Measurements from ENCODE around the gene NADSYN1.
"Not testable (repeated sequence)": the region's sequence is repeated elsewhere in the genome, so short reads cannot be mapped to it uniquely, and the experiment has no call there.

NADSYN1 gene

DNA sequence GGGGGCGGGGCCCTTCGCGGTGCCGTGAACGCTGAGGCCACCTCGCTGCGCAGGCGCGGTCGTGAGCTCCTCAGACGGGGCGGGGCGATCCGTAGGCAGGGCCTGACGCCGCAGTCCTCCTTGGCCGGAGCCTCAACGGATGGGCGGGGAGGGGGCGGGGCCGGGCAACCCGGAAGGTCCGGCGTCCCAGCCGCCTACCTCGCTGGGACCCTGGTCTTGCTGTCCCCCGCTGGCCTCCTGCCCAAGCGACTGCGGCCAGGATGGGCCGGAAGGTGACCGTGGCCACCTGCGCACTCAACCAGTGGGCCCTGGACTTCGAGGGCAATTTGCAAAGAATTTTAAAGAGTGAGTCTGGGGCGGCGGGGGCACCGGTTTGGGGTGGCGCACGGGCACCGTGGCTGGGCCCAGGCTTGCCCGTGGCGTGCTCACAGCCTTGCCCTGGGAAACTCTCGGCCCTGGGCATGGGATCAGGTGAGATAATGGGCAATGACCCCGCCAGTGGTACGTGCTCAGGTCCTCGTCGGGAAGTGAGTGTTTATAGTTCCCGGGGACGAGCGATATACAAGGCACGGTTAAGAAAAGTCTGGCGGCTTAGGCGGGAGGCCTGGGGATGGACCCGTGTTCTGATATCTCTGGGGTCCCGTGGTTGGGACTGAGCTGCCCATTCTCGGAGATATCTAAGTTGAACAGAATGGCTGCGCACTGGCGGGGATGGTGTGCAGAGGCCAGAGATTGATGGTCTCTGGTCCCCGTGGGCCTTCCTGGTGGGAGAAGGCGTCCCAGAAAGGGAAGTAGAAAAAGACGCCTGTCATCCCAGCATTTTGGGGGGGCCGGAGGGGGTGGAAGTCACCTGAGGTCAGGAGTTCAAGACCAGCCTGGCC, at the start of gene NADSYN1:
TSS of gene NADSYN1 (plus strand) at position 167 of the 881 bp plus-strand sequence. CDS start at position 261, 94 bp downstream.
- peak; percentile 76 for DNase-seq (ENCODE audit: low read depth, low spot score)

DNA sequence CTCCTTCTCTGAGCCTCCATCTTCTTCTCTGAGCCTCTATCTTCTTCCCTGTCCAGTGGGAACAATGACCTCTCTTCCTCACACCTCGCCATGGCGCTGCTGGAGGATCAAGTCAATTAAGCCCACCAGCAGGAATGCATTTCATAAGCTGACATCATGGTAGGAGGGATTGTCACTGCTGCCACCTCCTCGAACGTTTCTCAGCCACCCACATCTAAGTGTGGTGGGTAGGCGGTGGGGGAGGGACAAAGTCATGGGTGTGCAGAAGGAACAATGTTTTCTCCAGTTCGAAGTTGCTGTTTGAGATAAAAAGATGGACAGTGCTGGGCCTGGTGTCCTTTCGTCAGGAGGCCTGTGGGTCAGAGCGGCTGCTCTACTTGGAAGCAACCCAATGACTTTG, 48.8 kb upstream of the NADSYN1 start:
- DNase-seq (ENCODE audit: low read depth, low spot score) = no peak

DNA sequence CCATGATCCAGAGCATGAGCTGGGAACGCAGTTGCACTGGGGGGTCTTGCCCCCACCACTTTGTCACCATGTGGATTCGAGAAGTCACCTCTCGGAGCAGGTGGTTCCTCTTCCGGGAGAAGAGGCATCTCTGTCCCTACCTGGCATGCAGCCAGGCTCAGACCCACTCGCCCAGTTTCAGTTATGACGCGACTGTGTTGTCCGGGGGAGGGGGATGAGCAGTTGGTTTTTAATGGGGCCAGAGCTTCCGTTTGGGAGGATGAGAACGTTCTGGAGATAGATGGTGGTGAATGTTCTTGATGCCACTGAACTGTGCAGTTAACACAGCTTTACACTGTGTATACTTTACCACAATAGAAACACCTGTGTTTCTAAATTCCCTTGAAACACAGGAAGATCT, 46.3 kb upstream of the NADSYN1 start:
- DNase-seq (ENCODE audit: low read depth, low spot score) = no peak

DNA sequence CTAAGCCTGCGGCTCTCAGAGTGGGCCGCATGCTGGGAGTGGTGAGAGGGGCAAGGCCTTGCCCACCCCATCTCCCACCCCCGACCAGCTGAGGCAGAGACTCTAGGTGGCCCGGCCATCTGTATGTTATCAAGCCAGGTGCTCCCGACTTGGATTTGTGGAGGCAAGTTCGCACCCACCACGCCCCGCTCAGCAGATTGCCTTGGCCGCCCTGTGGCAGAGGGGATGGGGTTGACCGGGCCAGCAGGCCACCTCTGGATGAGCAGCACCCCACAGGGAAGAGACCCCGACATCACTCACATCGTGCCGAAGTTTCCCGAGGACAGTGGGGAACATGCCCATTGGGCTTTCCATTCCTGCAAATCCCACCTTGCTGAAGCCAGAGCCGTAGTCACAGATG, 45.6 kb upstream of the NADSYN1 start:
- no peak for DNase-seq (ENCODE audit: low read depth, low spot score)

DNA sequence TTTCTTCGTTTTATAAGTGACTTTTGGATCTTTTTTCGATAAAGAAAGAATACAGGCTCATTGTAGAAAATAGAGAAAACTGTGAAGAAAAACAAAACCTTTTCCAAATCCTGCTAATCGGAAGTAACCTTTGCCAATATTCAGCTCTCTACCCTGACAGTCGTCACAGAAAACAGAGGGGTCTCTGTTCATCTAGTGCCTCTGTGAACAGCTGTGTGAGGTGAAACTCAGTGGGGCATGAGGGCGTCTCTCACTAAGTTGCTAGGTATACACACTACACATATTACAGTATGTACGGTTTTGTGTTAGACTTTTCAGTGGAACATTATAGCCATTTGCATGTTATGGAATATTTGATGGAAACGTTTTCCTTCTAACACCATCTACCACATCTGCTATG, 44.2 kb upstream of the NADSYN1 start:
- no peak for DNase-seq (ENCODE audit: low read depth, low spot score)

DNA sequence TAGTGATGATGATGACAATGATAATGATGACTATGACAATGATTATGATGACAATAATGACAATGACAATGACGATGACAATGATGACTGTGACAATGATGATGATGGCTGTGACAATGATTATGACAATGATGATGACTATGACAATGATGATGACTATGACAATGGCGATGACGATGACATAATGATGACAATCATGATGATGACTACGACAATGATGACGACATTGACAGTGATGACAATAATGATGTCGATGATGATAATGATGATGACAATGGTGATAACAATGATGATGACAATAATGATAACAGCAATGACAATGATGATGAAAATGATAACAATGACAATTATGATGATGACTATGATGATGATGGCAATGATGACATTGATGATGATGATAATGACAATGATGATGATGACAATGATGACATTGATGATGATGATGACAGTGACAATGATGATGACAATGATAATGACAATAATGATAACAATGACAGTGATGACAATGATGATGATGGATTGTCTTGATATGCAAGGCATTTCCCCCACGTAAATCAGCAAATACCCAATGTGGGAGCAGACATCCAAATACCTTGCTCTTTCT, 42.5 kb upstream of the NADSYN1 start:
- DNase-seq (ENCODE audit: low read depth, low spot score) = no peak

DNA sequence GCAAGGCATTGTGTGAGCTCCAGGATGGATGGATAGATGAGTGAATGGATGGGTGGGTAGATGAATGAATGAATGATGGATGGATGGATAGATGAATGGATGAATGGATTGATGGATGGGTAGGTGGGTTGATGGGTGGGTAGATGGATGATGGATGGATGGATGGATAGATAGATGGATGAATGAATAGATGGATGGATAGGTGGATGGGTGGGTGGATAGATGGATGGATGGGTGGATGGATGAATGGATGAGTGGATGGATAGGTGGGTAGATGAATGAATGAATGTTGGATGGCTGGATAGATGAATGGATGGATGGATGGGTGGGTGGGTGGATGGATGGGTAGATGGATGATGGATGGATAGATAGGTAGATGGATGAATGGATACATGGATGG, 38.4 kb upstream of the NADSYN1 start:
- no peak for DNase-seq (ENCODE audit: low read depth, low spot score)

DNA sequence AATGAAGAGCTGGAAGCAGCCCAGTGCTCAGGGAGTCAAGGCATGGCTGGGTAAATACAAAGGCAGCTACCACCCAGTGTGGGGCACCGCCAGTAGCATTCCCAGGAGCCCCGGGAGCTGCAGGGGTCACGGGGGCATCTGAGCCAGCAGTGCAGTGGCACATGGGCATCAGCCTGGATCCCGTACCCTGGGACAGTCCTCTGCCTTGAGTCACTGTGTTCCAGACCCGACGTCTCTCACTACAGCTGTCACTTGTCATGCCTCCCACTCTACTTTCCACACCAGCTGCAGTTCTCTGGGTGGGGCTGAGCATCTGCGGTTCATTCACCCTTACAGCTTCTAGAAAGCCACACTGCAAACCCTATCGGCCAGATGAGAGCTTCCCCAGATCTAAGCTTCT, 34.4 kb upstream of the NADSYN1 start:
- no peak for DNase-seq (ENCODE audit: low read depth, low spot score)

DNA sequence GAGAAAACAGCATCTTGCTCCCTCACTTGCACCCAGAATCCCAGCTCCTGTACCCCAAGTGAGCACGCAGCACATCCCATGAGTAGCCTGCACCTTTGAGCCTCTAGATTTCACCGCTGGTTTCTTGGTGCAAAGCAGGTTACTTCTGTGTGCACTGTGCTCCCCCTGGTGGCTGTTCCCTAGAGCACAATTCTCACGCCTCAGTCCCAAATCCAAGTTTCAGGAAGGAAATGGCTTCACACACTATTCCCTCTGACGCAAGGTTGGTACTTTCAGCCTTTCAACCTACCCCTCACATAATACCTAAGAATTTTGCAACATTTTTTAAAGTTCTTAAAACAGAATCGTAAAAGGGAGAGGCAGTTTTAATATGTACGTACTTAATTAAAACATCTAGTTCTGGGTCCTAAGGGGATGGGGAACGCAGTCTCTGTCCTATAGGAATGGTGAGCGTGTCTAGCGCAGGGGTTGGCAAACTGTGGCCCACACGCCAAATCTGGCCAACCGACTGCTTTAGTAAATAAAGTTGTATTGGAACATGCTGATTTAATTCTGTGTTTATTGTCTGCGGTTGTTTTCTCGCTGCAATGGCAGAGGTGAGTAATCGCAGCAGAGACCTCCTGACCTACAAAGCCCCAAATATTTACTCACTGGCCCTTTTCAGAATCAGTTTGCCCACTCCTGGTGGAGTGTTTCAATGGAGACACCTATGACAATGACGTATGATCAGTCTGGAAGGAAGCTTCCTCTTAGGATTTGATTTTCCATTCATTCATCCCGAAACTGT, 32.4 kb upstream of the NADSYN1 start:
- DNase-seq (ENCODE audit: low read depth, low spot score) = peak; percentile 12

DNA sequence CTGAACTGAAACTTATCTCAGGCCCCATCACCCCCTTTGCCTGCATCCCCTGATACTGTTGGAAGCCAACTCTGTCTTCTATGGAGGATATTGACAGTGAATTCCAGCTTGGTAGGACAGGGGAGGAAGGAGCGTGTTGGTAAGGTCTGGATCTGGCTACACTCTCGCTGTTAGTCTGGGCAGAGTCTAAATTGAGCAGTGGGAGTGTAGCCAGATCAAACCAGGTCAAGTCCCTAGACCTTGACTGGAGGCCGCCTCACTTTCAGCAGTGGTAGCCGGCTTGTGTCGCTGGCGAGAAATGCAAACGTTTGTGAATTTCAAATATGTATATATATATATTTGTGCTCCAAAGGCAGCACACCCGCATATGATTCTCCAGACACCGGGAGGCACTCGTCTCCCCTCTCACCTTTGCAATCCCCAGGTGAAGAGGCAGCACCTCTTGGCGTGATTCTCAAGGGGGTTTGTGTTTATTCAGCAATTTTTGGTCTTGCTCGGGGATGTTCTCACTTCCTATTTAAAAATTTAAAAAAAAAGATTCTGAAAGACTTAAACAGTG, 31.5 kb upstream of the NADSYN1 start:
- DNase-seq (ENCODE audit: low read depth, low spot score) = no peak

DNA sequence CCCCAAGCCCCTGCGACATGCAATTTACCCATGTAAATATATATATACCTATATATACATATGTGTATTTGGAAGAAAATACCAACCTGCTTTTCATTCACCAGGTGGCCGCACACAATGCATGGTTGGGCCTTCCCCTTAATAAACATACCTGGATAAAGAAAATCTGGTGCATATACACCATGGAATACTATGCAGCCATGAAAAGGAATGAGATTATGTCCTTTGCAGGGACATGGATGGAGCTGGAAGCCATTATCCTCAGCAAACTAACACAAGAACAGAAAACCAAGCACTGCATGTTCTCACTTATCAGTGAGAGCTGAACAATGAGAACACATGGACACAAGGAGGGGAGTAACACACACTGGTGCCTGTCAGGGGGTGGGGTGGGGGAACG, 30.7 kb upstream of the NADSYN1 start:
- not testable (repeated sequence) for DNase-seq (ENCODE audit: low read depth, low spot score)

DNA sequence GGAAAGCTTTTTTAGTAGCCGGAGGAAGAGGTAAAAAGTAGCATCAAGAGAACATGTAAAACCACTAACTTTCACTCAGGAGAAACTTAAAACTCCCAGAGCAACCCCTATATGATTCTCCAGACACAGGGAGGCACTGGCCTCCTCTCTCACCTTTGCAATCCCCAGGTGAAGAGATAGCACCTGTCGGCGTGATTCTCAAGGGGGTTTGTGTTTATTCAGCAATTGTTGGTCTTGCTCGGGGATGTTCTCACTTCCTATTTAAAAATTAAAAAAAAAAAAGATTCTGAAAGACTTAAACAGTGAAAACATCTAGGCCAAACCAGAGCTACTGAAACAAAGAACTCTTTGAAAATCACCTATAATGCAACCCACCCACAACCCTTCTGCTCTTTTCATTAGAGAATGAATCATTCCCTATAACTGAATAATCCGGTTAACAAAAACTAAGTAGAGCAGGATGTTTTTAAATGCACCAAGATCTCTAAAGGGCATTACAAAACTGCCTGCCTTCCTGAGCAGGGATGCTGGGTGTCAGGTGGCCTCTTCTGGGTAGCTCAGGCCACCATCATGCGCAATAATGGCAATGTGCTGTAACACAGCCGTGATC, 29.7 kb upstream of the NADSYN1 start:
- DNase-seq (ENCODE audit: low read depth, low spot score) = no peak

DNA sequence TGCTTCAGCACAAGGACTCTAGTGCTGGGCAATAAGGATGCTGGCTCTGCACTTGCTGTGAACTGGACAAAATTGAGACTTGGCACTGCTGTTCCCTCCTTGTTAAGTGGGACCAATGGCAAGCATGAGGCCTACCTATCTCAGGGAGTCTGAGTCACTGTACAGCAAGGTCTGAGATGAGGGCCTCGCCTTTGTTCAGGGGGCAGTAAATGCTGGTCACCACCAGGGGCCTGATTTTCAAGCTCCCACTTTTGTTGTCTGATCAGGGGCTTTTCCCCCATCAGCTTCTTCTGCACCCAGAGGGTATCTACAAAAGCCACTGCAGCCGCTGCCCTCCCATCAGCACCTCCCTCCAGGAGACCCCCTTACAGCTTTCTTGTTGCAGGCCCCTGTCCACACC, 27.6 kb upstream of the NADSYN1 start:
- no peak for DNase-seq (ENCODE audit: low read depth, low spot score)

DNA sequence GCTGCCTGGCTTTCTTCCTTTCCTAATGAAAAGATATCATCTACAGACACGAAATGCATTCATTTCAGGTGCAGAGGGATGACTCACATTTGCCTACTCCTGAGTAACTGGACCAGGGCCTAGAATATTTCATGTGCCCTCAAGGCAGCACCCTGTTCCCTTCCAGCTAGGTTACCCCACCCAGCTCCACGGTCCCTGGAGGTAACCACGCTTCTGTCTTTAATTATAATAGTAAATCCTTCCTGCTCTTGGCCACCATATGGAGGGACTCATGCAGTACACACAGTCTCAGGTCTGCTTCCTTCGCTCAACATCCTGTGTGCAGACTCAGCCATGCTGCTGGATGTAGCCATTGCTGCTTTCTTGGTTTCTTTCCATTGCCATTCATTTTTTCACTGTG, 27.1 kb upstream of the NADSYN1 start:
- DNase-seq (ENCODE audit: low read depth, low spot score) = no peak

DNA sequence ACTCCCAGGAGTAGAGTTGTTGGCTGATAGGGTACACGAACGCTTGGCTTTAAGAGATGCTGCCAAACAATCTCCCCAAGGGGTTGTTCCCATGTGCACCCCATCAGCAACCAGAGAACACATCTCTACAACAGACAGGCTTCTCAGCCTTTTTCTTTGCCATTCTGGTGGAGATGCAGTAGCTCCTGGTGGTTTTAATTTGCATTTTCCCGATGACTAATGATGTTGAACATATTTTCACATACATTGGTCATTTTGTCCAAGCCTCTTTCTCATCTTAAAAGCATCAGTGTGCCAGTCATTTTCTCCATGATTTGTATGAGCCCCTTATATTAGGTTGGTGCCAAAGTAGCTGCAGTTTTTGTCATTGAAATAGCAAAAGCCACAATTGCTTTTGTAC, 26.6 kb upstream of the NADSYN1 start:
- DNase-seq (ENCODE audit: low read depth, low spot score) = no peak

DNA sequence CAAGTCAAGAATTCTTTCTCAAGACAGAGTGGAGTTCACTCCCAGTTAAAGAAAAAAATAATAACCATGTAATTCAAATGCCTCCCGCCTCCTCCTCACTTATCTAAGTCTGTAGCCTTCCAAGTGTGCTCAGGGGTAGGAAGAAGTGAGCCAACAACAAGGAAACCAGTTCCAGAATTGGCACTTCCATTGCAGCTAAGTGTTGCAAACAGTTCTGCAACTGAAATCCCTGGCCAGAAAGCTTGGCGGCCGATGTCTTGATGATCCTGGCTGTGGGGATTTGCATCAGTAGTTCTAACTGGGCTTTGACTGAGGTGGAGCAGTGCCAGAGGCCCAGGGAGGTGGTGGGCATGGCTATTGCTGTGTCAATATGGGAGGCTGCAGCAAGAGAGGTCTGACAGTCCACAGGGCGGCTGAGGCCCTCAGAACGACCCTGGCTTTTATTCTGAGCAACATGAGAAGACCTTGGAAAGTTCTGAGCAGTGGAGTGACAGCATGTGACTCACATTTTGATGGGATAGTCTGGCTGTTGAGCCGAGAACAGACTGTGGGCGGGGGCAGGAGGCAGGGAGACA, 24.1 kb upstream of the NADSYN1 start:
- no peak for DNase-seq (ENCODE audit: low read depth, low spot score)

DNA sequence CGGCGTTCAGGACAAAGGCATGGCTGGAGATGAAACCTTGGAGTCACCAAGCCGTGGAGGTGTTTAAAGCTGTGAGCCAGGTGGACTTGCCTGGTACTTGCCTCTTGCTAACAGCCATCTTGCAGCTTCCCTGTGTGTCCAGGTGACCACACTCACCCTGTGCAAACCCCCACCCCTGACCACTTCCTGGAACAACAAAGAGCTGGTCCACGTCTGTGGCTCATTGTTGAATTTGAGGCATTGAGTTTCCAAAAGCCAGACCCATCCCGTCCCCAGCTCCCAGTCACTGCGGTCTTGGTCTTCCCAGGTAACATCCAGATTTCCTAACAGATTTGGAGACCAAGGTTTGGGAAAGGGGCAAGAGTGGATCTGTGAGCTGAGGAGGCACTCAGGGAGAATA, 23.3 kb upstream of the NADSYN1 start:
- no peak for DNase-seq (ENCODE audit: low read depth, low spot score)

DNA sequence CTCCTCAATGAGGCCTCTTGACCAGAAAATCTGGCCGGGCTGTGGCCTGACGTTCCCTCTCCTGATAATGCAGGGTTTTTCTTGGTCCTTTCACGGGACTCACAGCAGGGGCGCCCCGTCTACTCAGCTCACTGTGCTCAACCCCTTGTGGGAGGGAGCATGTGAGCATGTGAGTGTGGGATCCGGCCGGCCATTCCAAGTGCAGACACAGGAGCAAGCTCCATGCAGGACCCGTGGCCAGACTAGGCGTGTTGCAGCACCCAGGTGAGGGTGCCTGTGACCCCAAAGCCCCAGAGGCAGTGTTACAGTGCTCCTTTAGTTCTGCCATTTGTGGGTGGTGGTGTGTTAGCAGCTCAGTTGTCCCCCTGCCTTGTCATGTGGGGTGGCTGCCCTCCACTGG, 22.8 kb upstream of the NADSYN1 start:
- DNase-seq (ENCODE audit: low read depth, low spot score) = no peak

DNA sequence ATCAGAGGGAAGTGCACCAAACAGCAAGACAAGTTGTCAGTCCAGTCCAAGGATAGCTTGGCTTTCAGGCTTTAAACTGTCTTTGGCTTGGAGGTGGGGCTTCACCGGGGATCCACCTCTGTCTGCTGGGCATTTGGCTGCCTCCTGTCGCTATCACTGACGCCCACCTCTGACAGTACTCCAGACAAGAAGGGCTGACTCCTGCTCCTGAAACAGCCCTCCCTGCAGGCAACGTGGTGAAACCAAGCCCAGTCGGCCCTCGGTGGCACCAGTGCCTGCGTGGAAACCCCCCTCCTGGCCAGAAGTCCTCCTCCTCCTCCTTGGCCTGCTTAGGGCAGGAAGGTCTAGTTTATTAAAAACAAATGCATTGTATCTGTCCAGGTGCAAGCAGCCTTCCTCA, 21.7 kb upstream of the NADSYN1 start:
- no peak for DNase-seq (ENCODE audit: low read depth, low spot score)

DNA sequence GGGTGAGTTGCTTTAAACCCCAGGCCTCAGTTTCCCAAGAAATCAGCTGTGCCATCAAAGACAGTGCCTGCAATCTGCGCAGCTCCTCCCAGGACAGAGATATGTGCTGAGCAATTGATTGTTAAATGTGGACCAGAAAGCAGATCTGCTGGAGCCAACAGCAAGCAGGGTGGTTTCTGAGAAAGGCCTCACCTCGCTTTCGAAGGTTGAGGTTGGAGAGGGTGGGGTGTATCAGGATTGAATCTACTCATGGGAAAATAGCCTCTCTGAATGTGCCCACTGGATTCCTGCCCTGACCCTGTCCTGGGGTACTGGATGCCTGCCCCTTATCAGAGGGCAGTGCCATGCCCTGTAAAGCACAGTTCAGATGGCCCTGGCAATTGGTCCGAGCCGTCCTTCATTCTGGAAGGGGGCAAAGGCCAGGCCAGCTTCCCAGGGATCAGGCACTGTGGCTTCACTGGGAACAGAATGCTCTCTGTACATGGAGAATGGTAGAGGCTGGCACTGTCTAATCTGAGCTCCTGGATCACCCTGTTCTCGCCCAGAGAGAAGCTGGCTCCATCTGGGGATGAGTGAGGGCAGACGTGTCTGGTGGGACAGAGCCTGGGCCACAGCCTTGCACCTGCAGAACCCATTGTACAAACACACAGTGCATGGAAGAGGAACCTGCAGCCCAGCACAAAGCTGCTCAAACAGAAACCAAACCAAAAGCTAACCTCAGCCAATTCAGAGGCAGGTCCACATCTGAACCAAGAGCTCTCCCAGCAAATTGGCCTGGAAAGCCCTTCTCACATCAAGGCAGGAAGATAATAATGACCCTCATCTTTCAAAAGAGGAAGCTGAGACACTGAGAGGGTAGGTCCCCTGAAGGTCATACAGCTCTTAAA, 20.0 kb upstream of the NADSYN1 start:
- DNase-seq (ENCODE audit: low read depth, low spot score) = no peak

All from brain pericyte (primary cell).